ENCODE results near the gene PKNOX2.

PKNOX2 gene

DNA sequence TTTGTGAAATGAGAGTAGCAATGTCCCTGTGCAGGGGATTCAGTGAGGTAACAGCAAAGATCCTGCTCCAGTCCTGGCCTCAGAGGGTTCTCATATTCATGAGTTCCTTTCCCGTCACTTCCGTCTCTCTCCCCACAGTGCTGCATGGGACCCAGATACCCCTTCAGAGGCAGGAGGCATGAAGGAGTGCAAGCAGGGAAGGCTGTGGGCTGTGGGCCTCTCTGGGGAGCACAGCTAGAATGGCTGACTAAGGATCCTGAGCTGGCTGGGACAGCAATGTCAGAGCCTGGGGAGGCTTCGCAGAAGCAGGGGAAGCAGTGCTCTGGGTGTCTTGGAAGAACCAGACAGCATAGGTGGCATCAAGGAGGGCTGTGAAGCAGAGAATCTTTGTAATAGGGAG is 13.0 kb downstream of the PKNOX2 start:
- TF ChIP-seq, protein P1, sequence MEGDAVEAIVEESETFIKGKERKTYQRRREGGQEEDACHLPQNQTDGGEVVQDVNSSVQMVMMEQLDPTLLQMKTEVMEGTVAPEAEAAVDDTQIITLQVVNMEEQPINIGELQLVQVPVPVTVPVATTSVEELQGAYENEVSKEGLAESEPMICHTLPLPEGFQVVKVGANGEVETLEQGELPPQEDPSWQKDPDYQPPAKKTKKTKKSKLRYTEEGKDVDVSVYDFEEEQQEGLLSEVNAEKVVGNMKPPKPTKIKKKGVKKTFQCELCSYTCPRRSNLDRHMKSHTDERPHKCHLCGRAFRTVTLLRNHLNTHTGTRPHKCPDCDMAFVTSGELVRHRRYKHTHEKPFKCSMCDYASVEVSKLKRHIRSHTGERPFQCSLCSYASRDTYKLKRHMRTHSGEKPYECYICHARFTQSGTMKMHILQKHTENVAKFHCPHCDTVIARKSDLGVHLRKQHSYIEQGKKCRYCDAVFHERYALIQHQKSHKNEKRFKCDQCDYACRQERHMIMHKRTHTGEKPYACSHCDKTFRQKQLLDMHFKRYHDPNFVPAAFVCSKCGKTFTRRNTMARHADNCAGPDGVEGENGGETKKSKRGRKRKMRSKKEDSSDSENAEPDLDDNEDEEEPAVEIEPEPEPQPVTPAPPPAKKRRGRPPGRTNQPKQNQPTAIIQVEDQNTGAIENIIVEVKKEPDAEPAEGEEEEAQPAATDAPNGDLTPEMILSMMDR (IDR thresholded peaks at IDR 0.05; ENCODE audit: low read length, missing control alignments) = no peak
- no peak for DNase-seq (ENCODE audit: low read depth)
- H3K4me3 ChIP-seq (replicated peaks; ENCODE audit: low read depth, low read length) = no peak overlapping the region

GRCh38 chr11:125179346-125179745 is 14.8 kb downstream of the PKNOX2 start:
- no peak overlapping the region for H3K4me3 ChIP-seq (replicated peaks; ENCODE audit: low read depth, low read length)
- TF ChIP-seq, protein P1 (IDR thresholded peaks at IDR 0.05; ENCODE audit: low read length, missing control alignments) = no peak
- no peak for DNase-seq (ENCODE audit: low read depth)

GRCh38 chr11:125179895-125180294 is 15.3 kb downstream of the PKNOX2 start:
- DNase-seq (ENCODE audit: low read depth) = no peak
- H3K4me3 ChIP-seq (replicated peaks; ENCODE audit: low read depth, low read length) = no peak overlapping the region
- TF ChIP-seq, protein P1 (IDR thresholded peaks at IDR 0.05; ENCODE audit: low read length, missing control alignments) = no peak

DNA sequence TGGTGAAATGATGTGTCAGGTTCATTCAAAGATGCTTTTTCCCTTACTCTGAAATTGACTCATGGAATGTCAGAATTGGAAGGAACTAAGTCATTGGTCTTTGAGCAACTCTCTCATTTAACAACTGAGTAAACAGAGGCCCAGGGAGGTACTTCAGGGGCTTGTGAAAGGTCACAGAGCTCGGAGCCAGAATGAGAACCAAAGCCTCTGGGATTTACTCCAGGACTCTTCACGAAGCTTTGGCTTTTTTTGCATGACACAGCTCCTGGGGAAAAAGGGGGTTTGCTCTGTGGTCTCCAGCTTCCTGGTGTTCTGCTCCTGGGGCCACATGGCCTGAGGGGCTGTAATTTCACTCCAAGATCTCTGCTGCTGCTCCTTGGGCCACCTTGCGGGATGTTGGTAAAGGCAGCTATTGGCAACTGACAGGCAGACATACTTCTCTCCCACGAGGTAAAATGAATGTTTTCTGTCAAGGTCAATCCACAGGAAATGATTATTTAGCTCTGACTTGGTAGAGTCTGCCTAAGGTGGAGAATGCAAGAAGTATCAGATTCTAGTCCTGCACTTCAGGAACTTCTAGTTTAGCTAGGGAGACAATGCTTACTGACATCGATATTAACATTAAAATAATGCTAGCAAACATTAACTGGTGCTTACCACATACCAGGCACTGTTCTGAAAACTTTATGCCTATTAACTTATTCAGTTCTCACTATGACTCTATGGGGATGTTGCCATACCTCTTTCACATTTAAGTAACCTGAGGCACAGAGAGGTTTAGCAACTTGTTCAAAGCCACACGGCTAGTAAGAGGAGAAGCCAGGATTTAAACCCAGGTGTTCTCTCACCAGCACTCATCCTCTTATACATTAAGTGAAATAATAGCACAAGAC is 16.1 kb downstream of the PKNOX2 start:
- TF ChIP-seq, protein P1 (IDR thresholded peaks at IDR 0.05; ENCODE audit: low read length, missing control alignments) = no peak
- peak; percentile 14 for DNase-seq (ENCODE audit: low read depth)

DNA sequence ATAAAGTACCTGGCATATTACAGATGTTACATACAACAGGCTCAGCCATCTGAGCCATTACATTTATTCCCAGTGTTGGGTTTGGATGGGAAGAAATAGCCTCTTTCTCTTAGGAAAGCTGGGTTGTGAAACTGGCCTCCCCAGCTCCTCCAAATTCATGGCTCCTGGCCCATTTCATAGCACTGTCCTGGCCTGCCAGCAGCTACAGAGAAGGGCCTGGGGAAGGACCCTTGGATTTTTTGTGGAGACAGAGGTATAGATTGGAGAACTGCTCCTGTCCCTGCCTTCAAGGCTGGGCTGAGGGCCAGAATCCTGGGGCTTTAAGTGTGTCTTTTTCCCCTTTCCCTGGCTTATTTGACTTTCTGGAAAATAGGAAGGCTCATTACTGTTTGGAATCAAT is 18.0 kb downstream of the PKNOX2 start:
- H3K4me3 ChIP-seq (replicated peaks; ENCODE audit: low read depth, low read length) = no peak overlapping the region
- DNase-seq (ENCODE audit: low read depth) = no peak
- TF ChIP-seq, protein P1 (IDR thresholded peaks at IDR 0.05; ENCODE audit: low read length, missing control alignments) = no peak

More for the DNA sequence above, 16.1 kb downstream of the PKNOX2 start:
- no peak overlapping the region for H3K4me3 ChIP-seq (replicated peaks; ENCODE audit: low read depth, low read length)

DNA sequence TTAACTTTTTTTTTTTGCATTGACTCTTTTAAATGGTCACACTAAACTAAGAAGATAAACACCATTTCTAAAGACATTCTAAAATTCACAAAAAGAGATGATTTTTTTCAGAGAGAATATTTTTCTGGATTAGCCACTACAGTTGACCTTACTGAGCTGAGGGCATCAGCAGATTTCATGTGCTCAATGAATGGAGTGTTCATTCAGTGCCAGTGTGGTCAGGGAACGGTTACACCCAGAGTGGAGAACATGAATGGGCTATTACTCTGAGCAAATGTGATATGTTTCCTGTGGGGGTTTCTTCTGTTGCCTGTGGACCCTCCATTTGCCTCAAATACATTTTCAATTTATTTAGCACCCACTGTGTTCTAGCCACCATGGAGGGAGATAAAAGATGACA is 19.1 kb downstream of the PKNOX2 start:
- TF ChIP-seq, protein P1 (IDR thresholded peaks at IDR 0.05; ENCODE audit: low read length, missing control alignments) = no peak
- no peak for DNase-seq (ENCODE audit: low read depth)
- H3K4me3 ChIP-seq (replicated peaks; ENCODE audit: low read depth, low read length) = no peak overlapping the region

DNA sequence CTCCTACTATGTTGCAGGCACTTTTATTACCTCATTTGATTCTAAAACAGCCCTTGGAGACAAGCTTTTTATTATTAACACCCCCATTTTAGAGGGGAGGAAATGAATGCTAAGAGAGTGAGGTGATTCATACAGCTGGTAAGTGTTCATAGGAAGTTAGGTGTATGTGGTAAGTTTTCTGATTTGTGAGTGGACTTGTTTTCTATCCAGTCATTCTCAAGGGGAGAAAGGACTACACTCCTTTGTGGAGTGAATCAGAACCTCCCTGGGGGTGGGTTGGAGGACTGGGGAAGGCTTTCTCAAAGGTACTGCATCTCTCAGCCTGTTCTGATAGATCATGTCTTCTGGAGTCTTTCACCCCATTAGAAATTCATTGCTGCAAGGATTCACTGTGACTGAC is 23.5 kb downstream of the PKNOX2 start:
- DNase-seq (ENCODE audit: low read depth) = peak; percentile 16
- no peak overlapping the region for H3K4me3 ChIP-seq (replicated peaks; ENCODE audit: low read depth, low read length)
- TF ChIP-seq, protein P1 (IDR thresholded peaks at IDR 0.05; ENCODE audit: low read length, missing control alignments) = no peak

All from fibroblast of pulmonary artery (primary cell).